HepG2 (cell line): ENCODE results near the gene TNS4. TPM values are rescaled to one million over a fixed set of nuclear protein-coding genes. Genes with fewer than 3 reads are reported as not detected.

Experiments used
- ARID4A ChIP-seq: sonication (generic); formaldehyde crosslinking; IDR thresholded peaks from 2 replicates; pipeline ENCODE4 v1.5.0; 2020; ENCODE audit warnings: mild to moderate bottlenecking, missing genetic modification reagents, borderline replicate concordance
- HMGXB4 ChIP-seq, 2 experiments: sonication (generic) in 1 of 2; formaldehyde crosslinking in 1 of 2; IDR thresholded peaks; 2 replicates each; pipeline versions ENCODE4 v1.4.0 to v1.6.1; 2018 to 2020; ENCODE audit warnings: missing genetic modification reagents in 2 of 2, borderline replicate concordance in 1 of 2, low read depth in 1 of 2, mild to moderate bottlenecking in 1 of 2, missing biosample characterization in 1 of 2
- KDM1A ChIP-seq: IDR thresholded peaks from 2 replicates; pipeline ENCODE4 v1.6.1; 2016; ENCODE audit warnings: missing compliant biosample characterization
- KLF15 ChIP-seq: sonication (generic); formaldehyde crosslinking; IDR thresholded peaks from 2 replicates; pipeline ENCODE4 v1.8.1; 2023; ENCODE audit warnings: borderline replicate concordance, mild to moderate bottlenecking, inconsistent platforms, missing genetic modification reagents, mixed read lengths
- RCOR2 ChIP-seq: IDR thresholded peaks from 2 replicates; pipeline ENCODE4 v1.6.1; 2016; ENCODE audit warnings: missing biosample characterization, missing genetic modification reagents
- SRY ChIP-seq: sonication (generic); formaldehyde crosslinking; IDR thresholded peaks from 2 replicates; pipeline ENCODE4 v1.8.0; 2022; ENCODE audit warnings: mild to moderate bottlenecking, missing genetic modification reagents
- ZBTB39 ChIP-seq: sonication (generic); formaldehyde crosslinking; IDR thresholded peaks from 2 replicates; pipeline ENCODE4 v1.5.0; 2020; ENCODE audit warnings: missing genetic modification reagents
- ZMYM3 ChIP-seq: sonication (generic); formaldehyde crosslinking; IDR thresholded peaks from 2 replicates; pipeline ENCODE4 v1.5.1; 2020; ENCODE audit warnings: mild to moderate bottlenecking, missing genetic modification reagents
- ZMYM4 ChIP-seq: sonication (generic); formaldehyde crosslinking; IDR thresholded peaks from 2 replicates; pipeline ENCODE4 v1.8.1; 2023; ENCODE audit warnings: mild to moderate bottlenecking, missing genetic modification reagents
- ZNF17 ChIP-seq: sonication (generic); formaldehyde crosslinking; IDR thresholded peaks from 2 replicates; pipeline ENCODE4 v1.5.0; 2020; ENCODE audit warnings: mild to moderate bottlenecking, missing genetic modification reagents
- ZNF605 ChIP-seq: sonication (generic); formaldehyde crosslinking; IDR thresholded peaks from 2 replicates; pipeline ENCODE4 v1.8.0; 2022; ENCODE audit warnings: mild to moderate bottlenecking, missing genetic modification reagents
- polyA plus RNA-seq, 8 experiments: library from polyadenylated mRNA; depleted of rRNA in 3 of 8; stranded (reverse) in 7 of 8; unstranded in 1 of 8; fragments of >200 nt; fragmentation: Illumina TruSeq in 4 of 8; extraction: Trizol in 4 of 8; gene quantifications; 2 replicates each; pipeline versions ENCODE4 v1.2.1 to v1.2.3, GENCODE V29; 2011 to 2016; ENCODE audit warnings: low read depth in 4 of 8, missing spikeins in 1 of 8, mixed read lengths in 1 of 8; ENCODE audit not compliant: insufficient read depth in 1 of 8
- total RNA-seq, 5 experiments: library from RNA; depleted of rRNA; stranded (reverse); fragments of >200 nt; fragmentation: Illumina TruSeq; extraction: Trizol; gene quantifications; 2 replicates each; pipeline ENCODE4 v1.2.3, GENCODE V29; 2016; ENCODE audit warnings: low read depth in 1 of 5
- TF ChIP-seq, protein P1 (sequence below): sonication (generic); formaldehyde crosslinking; IDR thresholded peaks from 2 replicates; pipeline ENCODE4 v1.4.0; 2020; ENCODE audit warnings: missing genetic modification reagents

The TNS4 gene
- total and polyA plus RNA-seq, 2 of the 13 experiments (the other 11 are each of a cell fraction or from before 2014, with no cell fraction given) = 0.58 to 2.1 TPM

- TF ChIP-seq ARID4A (peak; percentile 23; the same call in 1 of the 2 replicates), SRY (CRISPR knock-in tag) (0 out of 2 replicates have a peak, but pooled peaks have one; percentile 0), RCOR2 (CRISPR knock-in tag) (peak; percentile 86), ZNF17 (CRISPR knock-in tag) (no peak), KDM1A (CRISPR knock-in tag) (peak; percentile 70; the same call in 1 of the 2 replicates), ZBTB39 (CRISPR knock-in tag) (peak; percentile 84; the same call in 1 of the 2 replicates), ZMYM4 (CRISPR knock-in tag) (no peak), ZNF605 (0 out of 2 replicates have a peak, but pooled peaks have one; percentile 5), HMGXB4 (CRISPR knock-in tag; IDR thresholded peaks at IDR 0.05; ENCODE audit: borderline replicate concordance in 1 of 2, low read depth in 1 of 2) (no peak), KLF15 (CRISPR knock-in tag) (no peak), ZMYM3 (peak; percentile 68; the same call in 1 of the 2 replicates)
- TF ChIP-seq, protein P1, sequence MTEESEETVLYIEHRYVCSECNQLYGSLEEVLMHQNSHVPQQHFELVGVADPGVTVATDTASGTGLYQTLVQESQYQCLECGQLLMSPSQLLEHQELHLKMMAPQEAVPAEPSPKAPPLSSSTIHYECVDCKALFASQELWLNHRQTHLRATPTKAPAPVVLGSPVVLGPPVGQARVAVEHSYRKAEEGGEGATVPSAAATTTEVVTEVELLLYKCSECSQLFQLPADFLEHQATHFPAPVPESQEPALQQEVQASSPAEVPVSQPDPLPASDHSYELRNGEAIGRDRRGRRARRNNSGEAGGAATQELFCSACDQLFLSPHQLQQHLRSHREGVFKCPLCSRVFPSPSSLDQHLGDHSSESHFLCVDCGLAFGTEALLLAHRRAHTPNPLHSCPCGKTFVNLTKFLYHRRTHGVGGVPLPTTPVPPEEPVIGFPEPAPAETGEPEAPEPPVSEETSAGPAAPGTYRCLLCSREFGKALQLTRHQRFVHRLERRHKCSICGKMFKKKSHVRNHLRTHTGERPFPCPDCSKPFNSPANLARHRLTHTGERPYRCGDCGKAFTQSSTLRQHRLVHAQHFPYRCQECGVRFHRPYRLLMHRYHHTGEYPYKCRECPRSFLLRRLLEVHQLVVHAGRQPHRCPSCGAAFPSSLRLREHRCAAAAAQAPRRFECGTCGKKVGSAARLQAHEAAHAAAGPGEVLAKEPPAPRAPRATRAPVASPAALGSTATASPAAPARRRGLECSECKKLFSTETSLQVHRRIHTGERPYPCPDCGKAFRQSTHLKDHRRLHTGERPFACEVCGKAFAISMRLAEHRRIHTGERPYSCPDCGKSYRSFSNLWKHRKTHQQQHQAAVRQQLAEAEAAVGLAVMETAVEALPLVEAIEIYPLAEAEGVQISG (CRISPR knock-in tag) = no peak
- TF ChIP-seq, all 625 proteins: peak for 15
These were observed 46.5 kb upstream of the TNS4 start (continued) for GRCh38 chr17:40547785-40548478.
